ENCODE measurements around the gene ZFP36.

ZFP36 gene

GRCh38 chr19:39416152-39417120 lies 9.8 kb downstream of the ZFP36 start:
- Histone ChIP-seq H3K9ac (ENCODE audit: low read depth, low read length) (no peak overlapping the region), H3K36me3 (ENCODE audit: insufficient read depth, low read depth, low read length) (peaks cover 54% of the 10 kb centered on the region), H3K4me3 (ENCODE audit: low read length) (no peak overlapping the region), H3K4me1 (ENCODE audit: insufficient read depth, low read length) (peaks cover 6% of the 10 kb centered on the region), H3K27ac (ENCODE audit: low read length) (no peak overlapping the region), H3K9me3 (ENCODE audit: insufficient read depth, low read depth, low read length) (no peaks in the 10 kb centered on the region), H3K27me3 (ENCODE audit: insufficient read depth, low read length) (no peaks in the 10 kb centered on the region)

GRCh38 chr19:39417463-39418181 lies 11.0 kb downstream of the ZFP36 start:
- Histone ChIP-seq H3K36me3 (ENCODE audit: insufficient read depth, low read depth, low read length) (peaks cover 63% of the 10 kb centered on the region), H3K4me3 (ENCODE audit: low read length) (no peak overlapping the region), H3K9me3 (ENCODE audit: insufficient read depth, low read depth, low read length) (no peaks in the 10 kb centered on the region)

GRCh38 chr19:39419003-39419402 lies 12.4 kb downstream of the ZFP36 start:
- H3K4me3 ChIP-seq (ENCODE audit: low read length), result no peak overlapping the region
- no peak overlapping the region for H3K27ac ChIP-seq (ENCODE audit: low read length)
- no peaks in the 10 kb centered on the region for H3K9me3 ChIP-seq (ENCODE audit: insufficient read depth, low read depth, low read length)
- H3K36me3 ChIP-seq (ENCODE audit: insufficient read depth, low read depth, low read length), result peaks cover 77% of the 10 kb centered on the region
- no peaks in the 10 kb centered on the region for H3K27me3 ChIP-seq (ENCODE audit: insufficient read depth, low read length)
- peaks cover 4% of the 10 kb centered on the region; the same call in 1 of the 2 replicates for H3K4me1 ChIP-seq (ENCODE audit: insufficient read depth, low read length)
- no peak overlapping the region for H3K9ac ChIP-seq (ENCODE audit: low read depth, low read length)

More at GRCh38 chr19:39417463-39418181, 11.0 kb downstream of the ZFP36 start:
- no peak overlapping the region for H3K9ac ChIP-seq (ENCODE audit: low read depth, low read length)
- peaks cover 4% of the 10 kb centered on the region; the same call in 1 of the 2 replicates for H3K4me1 ChIP-seq (ENCODE audit: insufficient read depth, low read length)
- H3K27ac ChIP-seq (ENCODE audit: low read length), result no peak overlapping the region
- no peaks in the 10 kb centered on the region for H3K27me3 ChIP-seq (ENCODE audit: insufficient read depth, low read length)

- H3K4me3 ChIP-seq (ENCODE audit: low read length), result no peak overlapping the region
- H3K27me3 ChIP-seq (ENCODE audit: insufficient read depth, low read length), result no peaks in the 10 kb centered on the region
- no peak overlapping the region for H3K27ac ChIP-seq (ENCODE audit: low read length)
- no peaks in the 10 kb centered on the region for H3K9me3 ChIP-seq (ENCODE audit: insufficient read depth, low read depth, low read length)
- H3K9ac ChIP-seq (ENCODE audit: low read depth, low read length), result no peak overlapping the region
- H3K4me1 ChIP-seq (ENCODE audit: insufficient read depth, low read length), result no peaks in the 10 kb centered on the region
- peaks cover 91% of the 10 kb centered on the region for H3K36me3 ChIP-seq (ENCODE audit: insufficient read depth, low read depth, low read length)
Measured at GRCh38 chr19:39420769-39421168, 14.1 kb downstream of the ZFP36 start.

- Histone ChIP-seq H3K9me3 (ENCODE audit: insufficient read depth, low read depth, low read length) (no peaks in the 10 kb centered on the region), H3K9ac (ENCODE audit: low read depth, low read length) (no peak overlapping the region), H3K27ac (ENCODE audit: low read length) (no peak overlapping the region), H3K36me3 (ENCODE audit: insufficient read depth, low read depth, low read length) (peaks cover 83% of the 10 kb centered on the region), H3K4me1 (ENCODE audit: insufficient read depth, low read length) (no peaks in the 10 kb centered on the region), H3K27me3 (ENCODE audit: insufficient read depth, low read length) (no peaks in the 10 kb centered on the region), H3K4me3 (ENCODE audit: low read length) (no peak overlapping the region)
Measured at GRCh38 chr19:39422020-39422419, 15.4 kb downstream of the ZFP36 start.

- Histone ChIP-seq H3K4me3 (ENCODE audit: low read length) (no peak overlapping the region), H3K9ac (ENCODE audit: low read depth, low read length) (no peak overlapping the region), H3K9me3 (ENCODE audit: insufficient read depth, low read depth, low read length) (no peaks in the 10 kb centered on the region), H3K27ac (ENCODE audit: low read length) (no peak overlapping the region), H3K36me3 (ENCODE audit: insufficient read depth, low read depth, low read length) (peaks cover 71% of the 10 kb centered on the region), H3K4me1 (ENCODE audit: insufficient read depth, low read length) (peaks cover 8% of the 10 kb centered on the region; the same call in 1 of the 2 replicates), H3K27me3 (ENCODE audit: insufficient read depth, low read length) (no peaks in the 10 kb centered on the region)
Measured at GRCh38 chr19:39423258-39424086, 16.8 kb downstream of the ZFP36 start.

GRCh38 chr19:39424934-39425333 lies 18.3 kb downstream of the ZFP36 start:
- no peaks in the 10 kb centered on the region for H3K27me3 ChIP-seq (ENCODE audit: insufficient read depth, low read length)
- H3K27ac ChIP-seq (ENCODE audit: low read length), result no peak overlapping the region
- H3K4me1 ChIP-seq (ENCODE audit: insufficient read depth, low read length), result peaks cover 15% of the 10 kb centered on the region
- no peak overlapping the region for H3K4me3 ChIP-seq (ENCODE audit: low read length)
- H3K9ac ChIP-seq (ENCODE audit: low read depth, low read length), result no peak overlapping the region
- no peaks in the 10 kb centered on the region for H3K9me3 ChIP-seq (ENCODE audit: insufficient read depth, low read depth, low read length)
- peaks cover 59% of the 10 kb centered on the region for H3K36me3 ChIP-seq (ENCODE audit: insufficient read depth, low read depth, low read length)

GRCh38 chr19:39425744-39426143 lies 19.1 kb downstream of the ZFP36 start:
- Histone ChIP-seq H3K27me3 (ENCODE audit: insufficient read depth, low read length) (no peaks in the 10 kb centered on the region), H3K4me1 (ENCODE audit: insufficient read depth, low read length) (peaks cover 15% of the 10 kb centered on the region), H3K9me3 (ENCODE audit: insufficient read depth, low read depth, low read length) (no peaks in the 10 kb centered on the region), H3K4me3 (ENCODE audit: low read length) (no peak overlapping the region), H3K27ac (ENCODE audit: low read length) (no peak overlapping the region), H3K9ac (ENCODE audit: low read depth, low read length) (no peak overlapping the region), H3K36me3 (ENCODE audit: insufficient read depth, low read depth, low read length) (peaks cover 51% of the 10 kb centered on the region)

GRCh38 chr19:39426170-39426569 lies 19.5 kb downstream of the ZFP36 start:
- no peak overlapping the region for H3K27ac ChIP-seq (ENCODE audit: low read length)
- H3K4me1 ChIP-seq (ENCODE audit: insufficient read depth, low read length), result peaks cover 15% of the 10 kb centered on the region
- peaks cover 47% of the 10 kb centered on the region for H3K36me3 ChIP-seq (ENCODE audit: insufficient read depth, low read depth, low read length)
- no peaks in the 10 kb centered on the region for H3K9me3 ChIP-seq (ENCODE audit: insufficient read depth, low read depth, low read length)
- H3K27me3 ChIP-seq (ENCODE audit: insufficient read depth, low read length), result no peaks in the 10 kb centered on the region
- H3K9ac ChIP-seq (ENCODE audit: low read depth, low read length), result no peak overlapping the region
- no peak overlapping the region for H3K4me3 ChIP-seq (ENCODE audit: low read length)

GRCh38 chr19:39427707-39428106 lies 21.1 kb downstream of the ZFP36 start:
- no peak overlapping the region for H3K27ac ChIP-seq (ENCODE audit: low read length)
- peaks cover 15% of the 10 kb centered on the region for H3K4me1 ChIP-seq (ENCODE audit: insufficient read depth, low read length)
- H3K27me3 ChIP-seq (ENCODE audit: insufficient read depth, low read length), result no peaks in the 10 kb centered on the region
- peaks cover 45% of the 10 kb centered on the region for H3K36me3 ChIP-seq (ENCODE audit: insufficient read depth, low read depth, low read length)
- H3K4me3 ChIP-seq (ENCODE audit: low read length), result peak overlapping the region; percentile 1; the same call in 1 of the 2 replicates
- H3K9me3 ChIP-seq (ENCODE audit: insufficient read depth, low read depth, low read length), result no peaks in the 10 kb centered on the region
- no peak overlapping the region; the same call in 1 of the 2 replicates for H3K9ac ChIP-seq (ENCODE audit: low read depth, low read length)
